Measurements from ENCODE around the gene BPHL. TPM values are rescaled to one million over a fixed set of nuclear protein-coding genes. Genes with fewer than 3 reads are reported as not detected.
"Not testable (repeated sequence)": the region's sequence is repeated elsewhere in the genome, so short reads cannot be mapped to it uniquely, and the experiment has no call there.

Gene BPHL
- total and polyA plus RNA-seq, 10 of the 15 experiments (the other 5 are each of a cell fraction or from before 2014, with no cell fraction given): 8.0 to 17.8 (median 12.4) TPM

- DNase-seq (ENCODE audit: low read depth, low spot score) (no peak), ATAC-seq (no peak), FAIRE-seq (no peak)
- TF ChIP-seq NFIC (IDR thresholded peaks at IDR 0.05; ENCODE audit: low read depth, low read length): no peak
- no peak for TF ChIP-seq KLF5 (IDR thresholded peaks at IDR 0.05; ENCODE audit: partially characterized antibody)
- TF ChIP-seq PAX5 (IDR thresholded peaks at IDR 0.05; ENCODE audit: borderline replicate concordance, low read depth, low read length): peak; percentile 44; the same call in 1 of the 2 replicates
- no peak overlapping the region for H2AFZ ChIP-seq (ENCODE audit: control insufficient read depth, low read depth, low read length)
- no peaks in the 10 kb centered on the region for H3K27me3 ChIP-seq (replicated peaks in 1 of 2; ENCODE audit: control insufficient read depth in 2 of 2, insufficient read depth in 2 of 2, low read length in 1 of 2)
- no peak overlapping the region for H3K9ac ChIP-seq (ENCODE audit: control insufficient read depth, insufficient read depth, low read length)
- no peak overlapping the region for H3K4me2 ChIP-seq (ENCODE audit: control insufficient read depth, insufficient read depth)
- H4K20me1 ChIP-seq (ENCODE audit: control insufficient read depth, insufficient read depth): no peaks in the 10 kb centered on the region
- no peaks in the 10 kb centered on the region; the same call in 2 of the 3 replicates for H3K9me3 ChIP-seq (replicated peaks; ENCODE audit: control insufficient read depth, insufficient read depth, low read length)
- 0 out of 2 replicates have a peak, but pooled peaks cover 4% of the 10 kb centered on the region for H3K4me1 ChIP-seq (ENCODE audit: control insufficient read depth, insufficient read depth, low read length)
- in situ Hi-C loops (cut with MboI): no loop called here
- H3K79me2 ChIP-seq (ENCODE audit: control insufficient read depth, insufficient read depth, low read length): peaks cover 4% of the 10 kb centered on the region
- H3K27ac ChIP-seq (ENCODE audit: control insufficient read depth, insufficient read depth): no peak overlapping the region
- SMC1A ChIA-PET (ENCODE audit: uncharacterized antibody, unreplicated experiment): interaction anchor here (1.3 kb wide), 1 partner anchor 10 kb away, joined by 6 read pairs; no protein-coding TSS in a partner anchor
- intact Hi-C loops (cut with micrococcal nuclease; ENCODE audit: unreplicated experiment): no loop called here
- 81% methylated on average over 3 of the region's 3 CpGs for WGBS (ENCODE audit: insufficient coverage, insufficient replicate concordance, low lambda C conversion rate, missing lambda C conversion rate)
- BruUV-seq (replicated peaks): no TSS peak
- no peak overlapping the region for H3K4me3 ChIP-seq
- RAD21 ChIA-PET (ENCODE audit: unreplicated experiment): interaction anchor here (1.5 kb wide), 1 partner anchor 175 kb away, joined by 4 read pairs; no protein-coding TSS in a partner anchor
- CTCF ChIA-PET: interaction anchor here (1.1 to 1.9 kb wide), 3 partner anchors 9 to 44 kb away, joined by 4 to 7 read pairs (median 5); no protein-coding TSS in a partner anchor
- POLR2A ChIA-PET: interaction anchor here (0.6 to 1.4 kb wide), 2 partner anchors 10 to 181 kb away, joined by 3 to 4 read pairs; no protein-coding TSS in a partner anchor
- H3K36me3 ChIP-seq (ENCODE audit: control insufficient read depth in 2 of 2, insufficient read depth in 2 of 2, low read length in 1 of 2): peaks cover 0 to 11% of the 10 kb centered on the region in 2 experiments; a peak in 3 of 4 replicates
These were observed 42.2 kb upstream of the BPHL start for GRCh38 chr6:3076320-3076719.

GRCh38 chr6:3077430-3077829 lies 41.1 kb upstream of the BPHL start:
- CTCF ChIA-PET: no interaction called here

GRCh38 chr6:3078952-3079351 lies 39.6 kb upstream of the BPHL start:
- ChIA-PET CTCF (interaction anchor here (1.3 kb wide), 1 partner anchor 12 kb away, joined by 4 read pairs; no protein-coding TSS in a partner anchor), POLR2A (interaction anchor here (0.7 kb wide), 2 partner anchors 12 to 131 kb away, joined by 3 to 4 read pairs; no protein-coding TSS in a partner anchor), SMC1A (ENCODE audit: uncharacterized antibody, unreplicated experiment) (interaction anchor here (0.6 kb wide), 1 partner anchor 14 kb away, joined by 3 read pairs; no protein-coding TSS in a partner anchor)
- H3K4me1 ChIP-seq (ENCODE audit: control insufficient read depth, insufficient read depth, low read length); intact Hi-C loops (cut with micrococcal nuclease; ENCODE audit: unreplicated experiment); in situ Hi-C loops (cut with MboI); H3K4me3 ChIP-seq; H3K9me3 ChIP-seq (replicated peaks; ENCODE audit: control insufficient read depth, insufficient read depth, low read length); RAD21 ChIA-PET (ENCODE audit: unreplicated experiment); H3K27ac ChIP-seq (ENCODE audit: control insufficient read depth, insufficient read depth); H3K27me3 ChIP-seq (replicated peaks in 1 of 2; ENCODE audit: control insufficient read depth in 2 of 2, insufficient read depth in 2 of 2, low read length in 1 of 2); H3K4me2 ChIP-seq (ENCODE audit: control insufficient read depth, insufficient read depth); BruUV-seq (replicated peaks); ATAC-seq; DNase-seq (ENCODE audit: low read depth, low spot score); H3K9ac ChIP-seq (ENCODE audit: control insufficient read depth, insufficient read depth, low read length); H3K79me2 ChIP-seq (ENCODE audit: control insufficient read depth, insufficient read depth, low read length); FAIRE-seq; H4K20me1 ChIP-seq (ENCODE audit: control insufficient read depth, insufficient read depth); H2AFZ ChIP-seq (ENCODE audit: control insufficient read depth, low read depth, low read length): not testable (repeated sequence)
- peaks cover 0 to 11% of the 10 kb centered on the region in 2 experiments; a peak in 3 of 4 replicates for H3K36me3 ChIP-seq (ENCODE audit: control insufficient read depth in 2 of 2, insufficient read depth in 2 of 2, low read length in 1 of 2)
- 73% methylated on average over 8 of the region's 8 CpGs for WGBS (ENCODE audit: insufficient coverage, insufficient replicate concordance, low lambda C conversion rate, missing lambda C conversion rate)

More at GRCh38 chr6:3077430-3077829, 41.1 kb upstream of the BPHL start:
- WGBS (ENCODE audit: insufficient coverage, insufficient replicate concordance, low lambda C conversion rate, missing lambda C conversion rate): 59% methylated on average over 9 of the region's 9 CpGs
- Histone ChIP-seq H3K9ac (ENCODE audit: control insufficient read depth, insufficient read depth, low read length) (no peak overlapping the region), H3K27ac (ENCODE audit: control insufficient read depth, insufficient read depth) (no peak overlapping the region), H4K20me1 (ENCODE audit: control insufficient read depth, insufficient read depth) (no peaks in the 10 kb centered on the region), H3K4me3 (no peak overlapping the region), H3K27me3 (replicated peaks in 1 of 2; ENCODE audit: control insufficient read depth in 2 of 2, insufficient read depth in 2 of 2, low read length in 1 of 2) (no peaks in the 10 kb centered on the region), H2AFZ (ENCODE audit: control insufficient read depth, low read depth, low read length) (no peak overlapping the region), H3K4me2 (ENCODE audit: control insufficient read depth, insufficient read depth) (no peak overlapping the region; the same call in 1 of the 2 replicates), H3K4me1 (ENCODE audit: control insufficient read depth, insufficient read depth, low read length) (0 out of 2 replicates have a peak, but pooled peaks cover 4% of the 10 kb centered on the region), H3K79me2 (ENCODE audit: control insufficient read depth, insufficient read depth, low read length) (peaks cover 4% of the 10 kb centered on the region), H3K9me3 (replicated peaks; ENCODE audit: control insufficient read depth, insufficient read depth, low read length) (no peaks in the 10 kb centered on the region; the same call in 2 of the 3 replicates), H3K36me3 (ENCODE audit: control insufficient read depth in 2 of 2, insufficient read depth in 2 of 2, low read length in 1 of 2) (peaks cover 0 to 11% of the 10 kb centered on the region in 2 experiments; a peak in 3 of 4 replicates)
- no TSS peak for BruUV-seq (replicated peaks)
- DNase-seq (ENCODE audit: low read depth, low spot score): no peak
- no peak for FAIRE-seq
- no peak for ATAC-seq
- TF ChIP-seq SIN3A (IDR thresholded peaks at IDR 0.05; ENCODE audit: low read depth, low read length): no peak
- TF ChIP-seq SREBF2 (IDR thresholded peaks at IDR 0.05; ENCODE audit: low read length): no peak
- TF ChIP-seq SPI1 (IDR thresholded peaks at IDR 0.05; ENCODE audit: borderline replicate concordance, insufficient read depth, low read depth, low read length): 0 out of 2 replicates have a peak, but pooled peaks have one; percentile 29
- in situ Hi-C loops (cut with MboI): no loop called here
- RAD21 ChIA-PET (ENCODE audit: unreplicated experiment): no interaction called here
- POLR2A ChIA-PET: interaction anchor here (0.5 kb wide), 1 partner anchor 69 kb away, joined by 4 read pairs; no protein-coding TSS in a partner anchor
- SMC1A ChIA-PET (ENCODE audit: uncharacterized antibody, unreplicated experiment): no interaction called here
- intact Hi-C loops (cut with micrococcal nuclease; ENCODE audit: unreplicated experiment): no loop called here
